Neutrophil (primary cell): ENCODE data around the gene NEURL4.
A peak's percentile ranks its signal among the peaks of the same experiment; 100 is the strongest.

ENCODE experiments used
- H3K27ac ChIP-seq: fragments of 200-600 bp; sonication (generic); 2 replicates; pipeline ENCODE4 v1.5.1; 2016; ENCODE audit warnings: mild to moderate bottlenecking, moderate library complexity
- H3K27me3 ChIP-seq: fragments of 200-600 bp; sonication (generic); 2 replicates; pipeline ENCODE4 v1.6.0; 2016; ENCODE audit warnings: mild to moderate bottlenecking
- H3K36me3 ChIP-seq: fragments of 200-600 bp; sonication (generic); 2 replicates; pipeline ENCODE4 v1.5.1; 2017
- H3K4me1 ChIP-seq, 2 experiments: fragments of 200-600 bp in 1 of 2; sonication (generic) in 1 of 2; 1 replicate in 1 of 2; 2 replicates in 1 of 2; pipeline versions ENCODE4 v1.5.1 to v1.6.1; 2013 to 2016; ENCODE audit warnings: low read depth in 1 of 2, low read length in 1 of 2, mild to moderate bottlenecking in 1 of 2, moderate library complexity in 1 of 2; ENCODE audit not compliant: control insufficient read depth in 1 of 2, insufficient read depth in 1 of 2
- H3K4me3 ChIP-seq, 2 experiments: fragments of 200-600 bp in 1 of 2; sonication (generic) in 1 of 2; 1 replicate in 1 of 2; 2 replicates in 1 of 2; pipeline ENCODE4 v1.5.1; 2013 to 2016; ENCODE audit warnings: low read depth in 1 of 2, low read length in 1 of 2, mild to moderate bottlenecking in 1 of 2, moderate library complexity in 1 of 2
- H3K9me3 ChIP-seq: fragments of 200-600 bp; sonication (generic); 2 replicates; pipeline ENCODE4 v1.5.1; 2016
- TF ChIP-seq, protein P1 (sequence below): fragments of 200-600 bp; sonication (generic); IDR thresholded peaks from 2 replicates; pipeline ENCODE4 v1.5.1; 2016; ENCODE audit warnings: antibody characterized with exemption

NEURL4 gene

DNA sequence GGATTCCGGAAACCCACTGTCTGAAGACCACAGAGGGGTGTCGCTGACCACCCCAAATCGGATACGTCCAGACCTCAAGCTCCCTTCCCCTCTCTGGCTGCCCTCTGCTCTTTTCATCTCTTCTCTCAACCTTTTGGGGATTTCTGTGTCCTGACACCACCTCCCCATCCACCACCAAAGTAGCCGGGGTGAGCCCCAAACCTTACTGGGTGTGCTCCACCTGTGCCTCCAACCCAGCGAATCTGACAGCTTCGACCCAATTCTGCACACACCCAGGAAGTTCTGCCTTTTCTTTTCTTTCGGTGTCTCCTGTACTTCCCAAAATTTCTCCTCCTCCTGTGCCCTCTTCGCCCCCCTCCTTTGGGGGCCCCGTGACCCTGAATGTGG, 23.4 kb upstream of the NEURL4 start:
- TF ChIP-seq, protein P1, sequence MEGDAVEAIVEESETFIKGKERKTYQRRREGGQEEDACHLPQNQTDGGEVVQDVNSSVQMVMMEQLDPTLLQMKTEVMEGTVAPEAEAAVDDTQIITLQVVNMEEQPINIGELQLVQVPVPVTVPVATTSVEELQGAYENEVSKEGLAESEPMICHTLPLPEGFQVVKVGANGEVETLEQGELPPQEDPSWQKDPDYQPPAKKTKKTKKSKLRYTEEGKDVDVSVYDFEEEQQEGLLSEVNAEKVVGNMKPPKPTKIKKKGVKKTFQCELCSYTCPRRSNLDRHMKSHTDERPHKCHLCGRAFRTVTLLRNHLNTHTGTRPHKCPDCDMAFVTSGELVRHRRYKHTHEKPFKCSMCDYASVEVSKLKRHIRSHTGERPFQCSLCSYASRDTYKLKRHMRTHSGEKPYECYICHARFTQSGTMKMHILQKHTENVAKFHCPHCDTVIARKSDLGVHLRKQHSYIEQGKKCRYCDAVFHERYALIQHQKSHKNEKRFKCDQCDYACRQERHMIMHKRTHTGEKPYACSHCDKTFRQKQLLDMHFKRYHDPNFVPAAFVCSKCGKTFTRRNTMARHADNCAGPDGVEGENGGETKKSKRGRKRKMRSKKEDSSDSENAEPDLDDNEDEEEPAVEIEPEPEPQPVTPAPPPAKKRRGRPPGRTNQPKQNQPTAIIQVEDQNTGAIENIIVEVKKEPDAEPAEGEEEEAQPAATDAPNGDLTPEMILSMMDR, result no peak
- Histone ChIP-seq H3K4me3 (peak overlapping the region; percentile 47 to 64), H3K27me3 (peaks cover 10% of the 10 kb centered on the region), H3K9me3 (no peaks in the 10 kb centered on the region), H3K36me3 (peaks cover 61% of the 10 kb centered on the region), H3K27ac (no peak overlapping the region), H3K4me1 (peaks cover 23 to 29% of the 10 kb centered on the region in 2 experiments)

DNA sequence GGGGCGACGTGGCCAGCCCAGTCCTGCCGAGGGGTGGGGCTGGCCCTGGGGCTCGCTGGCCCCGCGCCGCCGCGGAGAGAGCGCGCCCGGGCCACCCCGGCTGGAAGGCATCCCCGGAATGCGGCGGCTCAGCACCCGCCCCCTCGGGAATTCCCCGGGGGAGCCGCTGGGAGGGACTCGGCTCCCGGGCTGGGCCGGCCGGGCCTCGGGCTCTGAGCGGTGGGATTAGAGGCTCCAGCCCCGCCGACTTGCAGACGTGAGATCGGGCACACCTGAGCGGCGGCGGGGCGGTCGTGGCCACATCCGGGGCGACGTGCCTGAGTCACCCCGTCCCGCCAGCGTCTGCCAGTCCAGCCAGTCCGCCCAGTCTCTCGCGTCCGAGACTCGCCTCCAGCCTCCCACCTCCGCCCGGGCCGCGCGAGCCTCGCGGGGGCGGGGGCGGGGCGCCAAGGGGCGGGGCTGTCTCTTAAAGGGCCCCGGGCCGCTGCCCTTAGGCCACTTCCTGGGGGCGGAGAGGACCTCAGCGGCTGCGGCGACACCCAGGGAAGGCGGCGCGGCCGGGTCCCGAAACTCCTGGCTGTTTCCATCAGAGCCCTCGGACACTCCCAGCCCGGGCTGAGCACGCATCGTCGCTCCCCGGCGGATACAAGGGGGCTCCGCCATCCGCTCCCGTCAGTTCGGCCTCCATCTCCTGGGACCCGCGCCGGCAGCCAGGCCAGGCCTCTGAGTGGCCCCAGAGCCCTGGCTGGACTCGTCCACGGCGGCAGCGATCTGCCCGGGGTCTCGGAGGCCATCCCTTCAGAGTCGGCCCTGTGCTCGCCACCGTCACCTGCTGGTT, 22.7 kb upstream of the NEURL4 start, which contains the start of gene KCTD11:
TSS of gene KCTD11 (plus strand) at position 498 of the 838 bp plus-strand sequence.
- peaks cover 23 to 29% of the 10 kb centered on the region in 2 experiments for H3K4me1 ChIP-seq
- H3K27ac ChIP-seq, result peak within 1 kb of the TSS; percentile 62
- H3K9me3 ChIP-seq, result no peaks in the 10 kb centered on the region
- H3K4me3 ChIP-seq, result peak within 1 kb of the TSS; percentile 47 to 64
- peaks cover 68% of the 10 kb centered on the region for H3K36me3 ChIP-seq
- TF ChIP-seq, protein P1, result no peak
- H3K27me3 ChIP-seq, result peaks cover 7% of the 10 kb centered on the region

DNA sequence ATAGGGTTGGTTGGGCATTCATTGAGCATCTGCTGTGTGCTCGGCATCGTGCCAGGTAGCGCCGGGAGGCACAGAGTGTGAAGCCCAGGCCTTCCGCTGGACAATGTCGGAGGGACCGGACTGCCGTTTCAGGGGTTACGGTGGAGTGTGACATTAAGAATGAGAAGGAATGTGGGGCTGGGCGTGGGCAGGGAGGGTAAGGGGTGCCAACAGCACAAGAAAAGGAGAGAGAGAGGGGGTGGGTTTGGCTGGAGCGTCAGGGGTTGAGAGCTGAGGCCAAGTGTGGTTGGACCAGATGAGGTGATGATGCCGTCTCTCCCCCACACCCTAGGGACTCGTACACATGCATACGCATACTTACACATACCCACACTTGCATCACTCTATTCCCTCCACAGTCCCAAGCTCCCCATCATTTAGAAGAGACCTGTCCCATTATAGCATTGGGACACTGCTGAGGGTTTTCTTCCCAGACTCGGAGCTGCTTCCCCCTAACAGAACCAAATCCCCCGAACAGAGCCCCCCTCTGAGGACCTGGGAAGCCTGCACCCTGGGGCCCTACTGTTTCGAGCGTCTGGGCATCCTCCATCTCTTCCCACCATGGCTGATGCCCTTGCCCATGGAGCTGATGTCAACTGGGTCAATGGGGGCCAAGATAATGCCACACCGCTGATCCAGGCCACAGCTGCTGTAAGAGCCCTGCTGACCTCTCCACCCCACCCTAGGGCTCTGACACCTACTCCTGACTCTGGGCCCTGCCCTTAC, 19.5 kb upstream of the NEURL4 start:
- Histone ChIP-seq H3K4me1 (peaks cover 21 to 22% of the 10 kb centered on the region in 2 experiments), H3K36me3 (peaks cover 98% of the 10 kb centered on the region), H3K4me3 (no peak overlapping the region), H3K9me3 (peaks cover 5% of the 10 kb centered on the region), H3K27me3 (no peaks in the 10 kb centered on the region), H3K27ac (no peak overlapping the region)
- TF ChIP-seq, protein P1, result no peak

DNA sequence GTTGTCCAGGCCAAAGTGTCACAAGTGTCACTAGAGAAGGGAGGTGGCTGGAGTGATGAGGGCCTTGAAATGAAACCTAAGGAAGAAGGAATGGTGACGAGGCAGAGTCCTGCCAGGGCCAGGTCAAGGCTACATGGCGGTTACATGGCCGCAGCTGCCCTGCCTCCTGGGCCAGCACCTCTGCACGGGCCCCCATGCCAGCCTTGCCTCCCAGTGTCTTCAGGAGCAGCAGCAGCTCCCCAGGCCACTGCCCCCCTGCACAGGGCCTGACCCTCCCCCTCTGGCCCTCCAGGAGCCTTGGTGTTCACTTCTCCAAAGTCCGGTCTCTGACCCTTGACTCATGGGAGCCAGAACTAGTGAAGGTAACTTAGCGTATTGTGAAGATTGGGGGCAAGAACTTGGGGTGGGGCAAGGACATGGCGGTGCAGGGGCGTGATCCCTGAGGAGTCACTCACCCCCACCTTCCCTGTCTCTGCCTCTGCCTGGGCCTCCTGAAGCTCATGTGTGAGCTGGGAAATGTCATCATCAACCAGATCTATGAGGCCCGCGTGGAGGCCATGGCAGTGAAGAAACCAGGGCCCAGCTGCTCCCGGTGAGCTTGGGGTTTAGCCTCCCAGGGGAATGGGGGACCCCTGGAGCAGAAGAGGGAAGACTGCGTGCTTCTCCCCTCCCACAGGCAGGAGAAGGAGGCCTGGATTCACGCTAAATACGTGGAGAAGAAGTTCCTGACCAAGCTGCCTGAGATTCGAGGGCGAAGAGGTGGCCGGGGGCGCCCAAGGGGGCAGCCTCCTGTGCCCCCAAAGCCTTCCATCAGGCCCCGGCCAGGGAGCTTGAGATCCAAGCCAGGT, 18.7 kb upstream of the NEURL4 start:
- Histone ChIP-seq H3K27me3 (no peaks in the 10 kb centered on the region), H3K9me3 (peaks cover 5% of the 10 kb centered on the region), H3K4me1 (peaks cover 21 to 22% of the 10 kb centered on the region in 2 experiments), H3K4me3 (no peak overlapping the region), H3K27ac (no peak overlapping the region), H3K36me3 (peaks cover 98% of the 10 kb centered on the region)
- TF ChIP-seq, protein P1, result no peak
